SH-SY5Y (cell line): Measurements from ENCODE around the gene GREB1.

Experiments used
- GATA2 ChIP-seq: IDR thresholded peaks from 2 replicates; pipeline ENCODE4 v1.6.1; 2011; ENCODE audit warnings: mild to moderate bottlenecking, low read depth, low read length
- GATA3 ChIP-seq: IDR thresholded peaks from 2 replicates; pipeline ENCODE4 v1.6.1; 2011; ENCODE audit warnings: low read depth, mild to moderate bottlenecking, low read length, moderate library complexity

DNA sequence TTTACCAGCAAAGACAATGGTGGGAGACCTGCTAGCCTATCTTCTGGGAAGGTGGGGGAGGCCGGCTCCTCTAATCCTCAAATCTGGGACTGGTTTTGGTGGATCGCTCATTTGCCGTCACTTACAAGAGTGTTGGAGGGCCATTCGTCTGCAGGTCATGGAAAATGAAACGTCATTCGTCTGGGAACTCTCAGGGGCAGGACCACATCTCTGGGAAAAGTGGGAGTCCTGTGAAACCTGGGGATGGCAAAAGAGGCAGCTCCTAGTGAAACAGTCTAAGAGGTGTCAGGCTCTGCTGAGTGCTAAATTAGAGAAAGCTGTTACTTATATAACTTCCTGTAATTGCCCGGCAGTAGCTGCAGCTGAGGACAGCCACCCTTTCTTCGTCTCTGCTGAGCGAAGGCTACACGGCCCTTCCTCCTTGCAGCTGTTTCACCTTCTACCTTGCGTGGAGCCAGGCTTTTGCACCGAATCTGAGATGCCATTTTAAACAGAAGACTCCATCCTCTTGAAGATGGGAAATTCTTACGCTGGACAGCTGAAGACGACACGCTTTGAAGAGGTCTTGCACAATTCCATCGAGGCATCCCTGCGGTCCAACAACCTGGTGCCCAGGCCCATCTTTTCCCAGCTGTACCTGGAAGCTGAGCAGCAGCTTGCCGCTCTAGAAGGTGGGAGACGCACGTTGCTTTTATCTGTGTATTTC lies 22.4 kb downstream of the GREB1 start:
- TF ChIP-seq GATA2 (no peak), GATA3 (no peak)
